Measurements from ENCODE around the gene NOS1AP.

DNA sequence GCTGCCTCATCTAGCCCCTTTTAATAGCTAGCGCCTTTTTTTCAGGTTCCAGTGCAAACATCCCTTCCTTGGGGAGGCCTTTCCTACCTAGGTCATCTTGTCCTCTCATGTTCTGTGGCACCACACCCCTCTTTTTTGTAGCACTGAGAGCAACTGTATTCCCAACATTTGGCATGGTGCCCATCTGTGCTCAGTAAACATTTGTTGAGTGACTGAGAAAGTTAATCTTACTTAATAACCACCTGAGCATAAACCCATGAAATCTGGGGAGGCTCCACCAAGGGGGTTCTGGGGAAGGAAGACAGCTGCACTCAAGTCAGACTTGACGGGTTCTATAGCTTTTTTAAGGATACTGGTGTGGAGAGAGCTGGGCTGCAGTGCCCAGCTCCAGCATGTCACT is 90.0 kb downstream of the NOS1AP start:
- TF ChIP-seq, protein P1, sequence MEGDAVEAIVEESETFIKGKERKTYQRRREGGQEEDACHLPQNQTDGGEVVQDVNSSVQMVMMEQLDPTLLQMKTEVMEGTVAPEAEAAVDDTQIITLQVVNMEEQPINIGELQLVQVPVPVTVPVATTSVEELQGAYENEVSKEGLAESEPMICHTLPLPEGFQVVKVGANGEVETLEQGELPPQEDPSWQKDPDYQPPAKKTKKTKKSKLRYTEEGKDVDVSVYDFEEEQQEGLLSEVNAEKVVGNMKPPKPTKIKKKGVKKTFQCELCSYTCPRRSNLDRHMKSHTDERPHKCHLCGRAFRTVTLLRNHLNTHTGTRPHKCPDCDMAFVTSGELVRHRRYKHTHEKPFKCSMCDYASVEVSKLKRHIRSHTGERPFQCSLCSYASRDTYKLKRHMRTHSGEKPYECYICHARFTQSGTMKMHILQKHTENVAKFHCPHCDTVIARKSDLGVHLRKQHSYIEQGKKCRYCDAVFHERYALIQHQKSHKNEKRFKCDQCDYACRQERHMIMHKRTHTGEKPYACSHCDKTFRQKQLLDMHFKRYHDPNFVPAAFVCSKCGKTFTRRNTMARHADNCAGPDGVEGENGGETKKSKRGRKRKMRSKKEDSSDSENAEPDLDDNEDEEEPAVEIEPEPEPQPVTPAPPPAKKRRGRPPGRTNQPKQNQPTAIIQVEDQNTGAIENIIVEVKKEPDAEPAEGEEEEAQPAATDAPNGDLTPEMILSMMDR (IDR thresholded peaks at IDR 0.05; ENCODE audit: low read depth, low read length): no peak
- TF ChIP-seq POLR2A (IDR thresholded peaks at IDR 0.05; ENCODE audit: extremely low read depth, insufficient read length) (no peak), MYC (IDR thresholded peaks at IDR 0.05; ENCODE audit: low read depth, low read length) (no peak)
- TF ChIP-seq, protein P2, sequence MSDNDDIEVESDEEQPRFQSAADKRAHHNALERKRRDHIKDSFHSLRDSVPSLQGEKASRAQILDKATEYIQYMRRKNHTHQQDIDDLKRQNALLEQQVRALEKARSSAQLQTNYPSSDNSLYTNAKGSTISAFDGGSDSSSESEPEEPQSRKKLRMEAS (IDR thresholded peaks at IDR 0.05; ENCODE audit: low read depth, low read length): no peak
